WTC11 (cell line): ENCODE data around the gene CAPN2. TPM values are rescaled to one million over a fixed set of nuclear protein-coding genes. Genes with fewer than 3 reads are reported as not detected.

Experiments used
- ATF1 ChIP-seq: sonication (generic); formaldehyde crosslinking; IDR thresholded peaks from 2 replicates; pipeline ENCODE4 v1.8.1; 2023; ENCODE audit warnings: mild to moderate bottlenecking, moderate library complexity, missing genetic modification reagents
- CBFB ChIP-seq: sonication (generic); formaldehyde crosslinking; IDR thresholded peaks from 2 replicates; pipeline ENCODE4 v1.8.1; 2022; ENCODE audit warnings: mild to moderate bottlenecking, low read depth, missing genetic modification reagents
- CREB1 ChIP-seq: sonication (generic); formaldehyde crosslinking; IDR thresholded peaks from 2 replicates; pipeline ENCODE4 v1.8.0; 2023; ENCODE audit warnings: mild to moderate bottlenecking, missing genetic modification reagents
- EMX1 ChIP-seq: fragments of 250-450 bp; sonication (Bioruptor Pico); IDR thresholded peaks from 2 replicates; pipeline ENCODE4 v1.8.0; 2021; ENCODE audit warnings: mild to moderate bottlenecking
- ESRRA ChIP-seq: sonication (generic); formaldehyde crosslinking; IDR thresholded peaks from 2 replicates; pipeline ENCODE4 v1.8.1; 2022; ENCODE audit warnings: mild to moderate bottlenecking, missing genetic modification reagents, borderline replicate concordance
- ETV6 ChIP-seq: sonication (generic); formaldehyde crosslinking; IDR thresholded peaks from 2 replicates; pipeline ENCODE4 v1.8.1; 2022; ENCODE audit warnings: mild to moderate bottlenecking, missing genetic modification reagents
- FOXJ3 ChIP-seq: sonication (generic); formaldehyde crosslinking; IDR thresholded peaks from 2 replicates; pipeline ENCODE4 v1.9.0; 2021; ENCODE audit warnings: missing genetic modification reagents, mild to moderate bottlenecking, borderline replicate concordance
- FOXP1 ChIP-seq: sonication (generic); formaldehyde crosslinking; IDR thresholded peaks from 2 replicates; pipeline ENCODE4 v1.8.0; 2022; ENCODE audit warnings: missing genetic modification reagents, mild to moderate bottlenecking, moderate library complexity, borderline replicate concordance
- JUN ChIP-seq: sonication (generic); formaldehyde crosslinking; IDR thresholded peaks from 2 replicates; pipeline ENCODE4 v1.8.0; 2023; ENCODE audit warnings: mild to moderate bottlenecking, missing genetic modification reagents
- MXD4 ChIP-seq: fragments of 250-450 bp; sonication (Bioruptor Pico); IDR thresholded peaks from 2 replicates; pipeline ENCODE4 v1.8.0; 2021; ENCODE audit warnings: mild to moderate bottlenecking, moderate library complexity, borderline replicate concordance
- NFE2L1 ChIP-seq: sonication (generic); formaldehyde crosslinking; IDR thresholded peaks from 2 replicates; pipeline ENCODE4 v1.8.1; 2023; ENCODE audit warnings: missing genetic modification reagents
- NR1H2 ChIP-seq: sonication (generic); formaldehyde crosslinking; IDR thresholded peaks from 2 replicates; pipeline ENCODE4 v1.9.0; 2021; ENCODE audit warnings: mild to moderate bottlenecking, moderate library complexity, missing genetic modification reagents
- NR2C2 ChIP-seq: sonication (generic); formaldehyde crosslinking; IDR thresholded peaks from 2 replicates; pipeline ENCODE4 v1.8.0; 2022; ENCODE audit warnings: mild to moderate bottlenecking, missing genetic modification reagents
- TEAD4 ChIP-seq: sonication (generic); formaldehyde crosslinking; IDR thresholded peaks from 2 replicates; pipeline ENCODE4 v1.8.0; 2022; ENCODE audit warnings: mild to moderate bottlenecking, missing genetic modification reagents
- TP53 ChIP-seq: sonication (generic); formaldehyde crosslinking; IDR thresholded peaks from 2 replicates; pipeline ENCODE4 v1.8.1; 2023; ENCODE audit warnings: mild to moderate bottlenecking, missing genetic modification reagents
- ZNF138 ChIP-seq: sonication (generic); formaldehyde crosslinking; conservative IDR thresholded peaks from 2 replicates; pipeline ENCODE4 v1.8.1; 2022; ENCODE audit warnings: mild to moderate bottlenecking, moderate library complexity, missing genetic modification reagents
- total RNA-seq: library from RNA; stranded (reverse); gene quantifications from 3 replicates; pipeline ENCODE4 v1.2.3, GENCODE V29; 2021
- TF ChIP-seq, protein P1 (sequence below): sonication (generic); formaldehyde crosslinking; IDR thresholded peaks from 2 replicates; pipeline ENCODE4 v1.8.0; 2023; ENCODE audit warnings: mild to moderate bottlenecking, missing genetic modification reagents
- TF ChIP-seq, protein P2 (sequence below): sonication (generic); formaldehyde crosslinking; IDR thresholded peaks from 2 replicates; pipeline ENCODE4 v1.8.1; 2022; ENCODE audit warnings: mild to moderate bottlenecking, moderate library complexity, missing genetic modification reagents
- TF ChIP-seq, protein P3 (sequence below): fragments of 200-600 bp; IDR thresholded peaks from 2 replicates; pipeline ENCODE4 v1.8.0; 2022; ENCODE audit warnings: antibody characterized with exemption
- TF ChIP-seq, protein P4 (sequence below): fragments of 250-450 bp; sonication (Bioruptor Pico); IDR thresholded peaks from 2 replicates; pipeline ENCODE4 v1.8.0; 2021; ENCODE audit warnings: mild to moderate bottlenecking
- TF ChIP-seq, protein P5 (sequence below): fragments of 250-450 bp; sonication (Bioruptor Pico); conservative IDR thresholded peaks from 2 replicates; pipeline ENCODE4 v1.9.0; 2021; ENCODE audit warnings: mild to moderate bottlenecking
- TF ChIP-seq, protein P6 (sequence below): sonication (generic); formaldehyde crosslinking; conservative IDR thresholded peaks from 2 replicates; pipeline ENCODE4 v1.8.1; 2023; ENCODE audit warnings: mild to moderate bottlenecking, low read depth, missing genetic modification reagents, moderate library complexity
- TF ChIP-seq, protein P7 (sequence below): sonication (generic); formaldehyde crosslinking; IDR thresholded peaks from 2 replicates; pipeline ENCODE4 v1.8.1; 2023; ENCODE audit warnings: mild to moderate bottlenecking, missing genetic modification reagents, moderate library complexity
- TF ChIP-seq, protein P8 (sequence below): sonication (generic); formaldehyde crosslinking; IDR thresholded peaks from 2 replicates; pipeline ENCODE4 v1.8.0; 2022; ENCODE audit warnings: mild to moderate bottlenecking, missing genetic modification reagents
- TF ChIP-seq, protein P9 (sequence below): sonication (generic); formaldehyde crosslinking; IDR thresholded peaks from 2 replicates; pipeline ENCODE4 v1.8.1; 2023; ENCODE audit warnings: mild to moderate bottlenecking, missing genetic modification reagents

The CAPN2 gene
- total RNA-seq, 1 experiment from 2014 or later, result 21.3 TPM

DNA sequence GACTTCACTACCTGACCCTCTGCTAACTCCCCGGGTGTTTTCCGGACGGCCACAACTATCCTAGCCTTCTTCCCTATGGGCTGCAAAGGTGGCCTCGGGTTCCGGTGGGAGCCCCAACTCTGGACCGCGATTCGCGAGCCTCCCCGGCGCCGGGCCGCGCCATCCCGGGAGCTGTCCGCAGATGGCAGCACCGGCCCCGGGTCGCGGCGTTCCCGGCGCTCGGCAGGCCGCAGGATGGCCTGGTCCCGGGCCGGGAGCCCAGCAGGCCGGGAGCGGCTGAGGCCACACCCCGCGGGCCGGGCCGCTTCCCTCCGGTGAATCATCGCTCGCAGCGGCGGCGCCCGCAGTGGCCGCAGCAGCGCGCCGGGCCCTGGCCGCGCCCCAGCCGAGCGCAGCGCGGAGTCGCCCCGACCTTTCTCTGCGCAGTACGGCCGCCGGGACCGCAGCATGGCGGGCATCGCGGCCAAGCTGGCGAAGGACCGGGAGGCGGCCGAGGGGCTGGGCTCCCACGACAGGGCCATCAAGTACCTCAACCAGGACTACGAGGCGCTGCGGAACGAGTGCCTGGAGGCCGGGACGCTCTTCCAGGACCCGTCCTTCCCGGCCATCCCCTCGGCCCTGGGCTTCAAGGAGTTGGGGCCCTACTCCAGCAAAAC lies at the start of gene CAPN2 (continued):
- TF ChIP-seq, protein P1, sequence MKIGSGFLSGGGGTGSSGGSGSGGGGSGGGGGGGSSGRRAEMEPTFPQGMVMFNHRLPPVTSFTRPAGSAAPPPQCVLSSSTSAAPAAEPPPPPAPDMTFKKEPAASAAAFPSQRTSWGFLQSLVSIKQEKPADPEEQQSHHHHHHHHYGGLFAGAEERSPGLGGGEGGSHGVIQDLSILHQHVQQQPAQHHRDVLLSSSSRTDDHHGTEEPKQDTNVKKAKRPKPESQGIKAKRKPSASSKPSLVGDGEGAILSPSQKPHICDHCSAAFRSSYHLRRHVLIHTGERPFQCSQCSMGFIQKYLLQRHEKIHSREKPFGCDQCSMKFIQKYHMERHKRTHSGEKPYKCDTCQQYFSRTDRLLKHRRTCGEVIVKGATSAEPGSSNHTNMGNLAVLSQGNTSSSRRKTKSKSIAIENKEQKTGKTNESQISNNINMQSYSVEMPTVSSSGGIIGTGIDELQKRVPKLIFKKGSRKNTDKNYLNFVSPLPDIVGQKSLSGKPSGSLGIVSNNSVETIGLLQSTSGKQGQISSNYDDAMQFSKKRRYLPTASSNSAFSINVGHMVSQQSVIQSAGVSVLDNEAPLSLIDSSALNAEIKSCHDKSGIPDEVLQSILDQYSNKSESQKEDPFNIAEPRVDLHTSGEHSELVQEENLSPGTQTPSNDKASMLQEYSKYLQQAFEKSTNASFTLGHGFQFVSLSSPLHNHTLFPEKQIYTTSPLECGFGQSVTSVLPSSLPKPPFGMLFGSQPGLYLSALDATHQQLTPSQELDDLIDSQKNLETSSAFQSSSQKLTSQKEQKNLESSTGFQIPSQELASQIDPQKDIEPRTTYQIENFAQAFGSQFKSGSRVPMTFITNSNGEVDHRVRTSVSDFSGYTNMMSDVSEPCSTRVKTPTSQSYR, result no peak
- TF ChIP-seq, protein P2, sequence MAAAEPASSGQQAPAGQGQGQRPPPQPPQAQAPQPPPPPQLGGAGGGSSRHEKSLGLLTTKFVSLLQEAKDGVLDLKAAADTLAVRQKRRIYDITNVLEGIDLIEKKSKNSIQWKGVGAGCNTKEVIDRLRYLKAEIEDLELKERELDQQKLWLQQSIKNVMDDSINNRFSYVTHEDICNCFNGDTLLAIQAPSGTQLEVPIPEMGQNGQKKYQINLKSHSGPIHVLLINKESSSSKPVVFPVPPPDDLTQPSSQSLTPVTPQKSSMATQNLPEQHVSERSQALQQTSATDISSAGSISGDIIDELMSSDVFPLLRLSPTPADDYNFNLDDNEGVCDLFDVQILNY (CRISPR knock-in tag), result 0 out of 2 replicates have a peak, but pooled peaks have one; percentile 9
- no peak for TF ChIP-seq ATF1 (CRISPR knock-in tag)
- TF ChIP-seq ETV6 (CRISPR knock-in tag), result peak; percentile 46; the same call in 1 of the 2 replicates
- TF ChIP-seq JUN (CRISPR knock-in tag), result peak; percentile 39; the same call in 1 of the 2 replicates
- TF ChIP-seq NFE2L1 (CRISPR knock-in tag), result no peak
- TF ChIP-seq, protein P3, sequence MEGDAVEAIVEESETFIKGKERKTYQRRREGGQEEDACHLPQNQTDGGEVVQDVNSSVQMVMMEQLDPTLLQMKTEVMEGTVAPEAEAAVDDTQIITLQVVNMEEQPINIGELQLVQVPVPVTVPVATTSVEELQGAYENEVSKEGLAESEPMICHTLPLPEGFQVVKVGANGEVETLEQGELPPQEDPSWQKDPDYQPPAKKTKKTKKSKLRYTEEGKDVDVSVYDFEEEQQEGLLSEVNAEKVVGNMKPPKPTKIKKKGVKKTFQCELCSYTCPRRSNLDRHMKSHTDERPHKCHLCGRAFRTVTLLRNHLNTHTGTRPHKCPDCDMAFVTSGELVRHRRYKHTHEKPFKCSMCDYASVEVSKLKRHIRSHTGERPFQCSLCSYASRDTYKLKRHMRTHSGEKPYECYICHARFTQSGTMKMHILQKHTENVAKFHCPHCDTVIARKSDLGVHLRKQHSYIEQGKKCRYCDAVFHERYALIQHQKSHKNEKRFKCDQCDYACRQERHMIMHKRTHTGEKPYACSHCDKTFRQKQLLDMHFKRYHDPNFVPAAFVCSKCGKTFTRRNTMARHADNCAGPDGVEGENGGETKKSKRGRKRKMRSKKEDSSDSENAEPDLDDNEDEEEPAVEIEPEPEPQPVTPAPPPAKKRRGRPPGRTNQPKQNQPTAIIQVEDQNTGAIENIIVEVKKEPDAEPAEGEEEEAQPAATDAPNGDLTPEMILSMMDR, result no peak
- TF ChIP-seq, protein P4, sequence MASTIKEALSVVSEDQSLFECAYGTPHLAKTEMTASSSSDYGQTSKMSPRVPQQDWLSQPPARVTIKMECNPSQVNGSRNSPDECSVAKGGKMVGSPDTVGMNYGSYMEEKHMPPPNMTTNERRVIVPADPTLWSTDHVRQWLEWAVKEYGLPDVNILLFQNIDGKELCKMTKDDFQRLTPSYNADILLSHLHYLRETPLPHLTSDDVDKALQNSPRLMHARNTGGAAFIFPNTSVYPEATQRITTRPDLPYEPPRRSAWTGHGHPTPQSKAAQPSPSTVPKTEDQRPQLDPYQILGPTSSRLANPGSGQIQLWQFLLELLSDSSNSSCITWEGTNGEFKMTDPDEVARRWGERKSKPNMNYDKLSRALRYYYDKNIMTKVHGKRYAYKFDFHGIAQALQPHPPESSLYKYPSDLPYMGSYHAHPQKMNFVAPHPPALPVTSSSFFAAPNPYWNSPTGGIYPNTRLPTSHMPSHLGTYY, result no peak
- no peak for TF ChIP-seq CREB1 (CRISPR knock-in tag)
- TF ChIP-seq FOXJ3 (CRISPR knock-in tag), result no peak
- TF ChIP-seq ZNF138 (CRISPR knock-in tag), result no peak
- TF ChIP-seq, protein P5, sequence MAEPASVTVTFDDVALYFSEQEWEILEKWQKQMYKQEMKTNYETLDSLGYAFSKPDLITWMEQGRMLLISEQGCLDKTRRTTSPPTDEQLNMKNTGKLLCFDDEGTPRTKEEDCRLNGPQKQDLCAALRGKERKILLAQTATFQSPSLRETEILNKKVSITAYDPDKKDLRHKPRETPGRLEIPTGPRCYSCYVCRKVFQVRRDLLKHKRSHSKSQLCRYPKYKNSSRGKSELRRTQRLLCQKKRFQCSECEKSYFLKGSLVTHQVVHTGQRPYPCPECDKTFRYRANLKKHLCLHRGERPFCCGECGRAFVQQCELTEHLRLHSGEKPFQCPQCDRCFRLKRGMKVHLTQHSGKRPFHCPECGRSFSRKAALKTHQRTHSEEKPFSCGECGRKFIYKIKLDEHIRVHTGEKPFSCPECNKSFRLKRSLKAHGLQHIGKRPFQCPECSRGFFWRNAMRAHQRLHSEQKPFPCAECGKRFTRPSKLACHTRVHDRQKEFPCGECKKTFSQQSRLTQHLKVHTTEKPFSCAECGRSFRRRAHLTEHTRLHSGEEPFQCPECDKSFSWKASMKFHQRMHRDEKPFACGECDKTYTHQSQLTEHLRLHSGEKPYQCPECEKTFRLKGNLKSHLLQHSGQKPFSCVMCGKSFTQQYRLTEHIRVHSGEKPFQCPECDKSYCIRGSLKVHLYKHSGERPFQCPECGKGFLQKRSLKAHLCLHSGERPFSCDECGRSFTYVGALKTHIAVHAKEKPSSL (CRISPR knock-in tag), result no peak
- TF ChIP-seq CBFB (CRISPR knock-in tag), result no peak
- TF ChIP-seq FOXP1 (CRISPR knock-in tag), result peak; percentile 79; the same call in 1 of the 2 replicates
- TF ChIP-seq NR1H2, result no peak
- TF ChIP-seq, protein P6, sequence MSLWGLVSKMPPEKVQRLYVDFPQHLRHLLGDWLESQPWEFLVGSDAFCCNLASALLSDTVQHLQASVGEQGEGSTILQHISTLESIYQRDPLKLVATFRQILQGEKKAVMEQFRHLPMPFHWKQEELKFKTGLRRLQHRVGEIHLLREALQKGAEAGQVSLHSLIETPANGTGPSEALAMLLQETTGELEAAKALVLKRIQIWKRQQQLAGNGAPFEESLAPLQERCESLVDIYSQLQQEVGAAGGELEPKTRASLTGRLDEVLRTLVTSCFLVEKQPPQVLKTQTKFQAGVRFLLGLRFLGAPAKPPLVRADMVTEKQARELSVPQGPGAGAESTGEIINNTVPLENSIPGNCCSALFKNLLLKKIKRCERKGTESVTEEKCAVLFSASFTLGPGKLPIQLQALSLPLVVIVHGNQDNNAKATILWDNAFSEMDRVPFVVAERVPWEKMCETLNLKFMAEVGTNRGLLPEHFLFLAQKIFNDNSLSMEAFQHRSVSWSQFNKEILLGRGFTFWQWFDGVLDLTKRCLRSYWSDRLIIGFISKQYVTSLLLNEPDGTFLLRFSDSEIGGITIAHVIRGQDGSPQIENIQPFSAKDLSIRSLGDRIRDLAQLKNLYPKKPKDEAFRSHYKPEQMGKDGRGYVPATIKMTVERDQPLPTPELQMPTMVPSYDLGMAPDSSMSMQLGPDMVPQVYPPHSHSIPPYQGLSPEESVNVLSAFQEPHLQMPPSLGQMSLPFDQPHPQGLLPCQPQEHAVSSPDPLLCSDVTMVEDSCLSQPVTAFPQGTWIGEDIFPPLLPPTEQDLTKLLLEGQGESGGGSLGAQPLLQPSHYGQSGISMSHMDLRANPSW (CRISPR knock-in tag), result no peak
- no peak for TF ChIP-seq ESRRA (CRISPR knock-in tag)
- TF ChIP-seq EMX1 (CRISPR knock-in tag), result no peak
- TF ChIP-seq MXD4 (CRISPR knock-in tag), result no peak
- no peak for TF ChIP-seq NR2C2 (CRISPR knock-in tag)
- no peak for TF ChIP-seq TEAD4
- TF ChIP-seq, protein P7, sequence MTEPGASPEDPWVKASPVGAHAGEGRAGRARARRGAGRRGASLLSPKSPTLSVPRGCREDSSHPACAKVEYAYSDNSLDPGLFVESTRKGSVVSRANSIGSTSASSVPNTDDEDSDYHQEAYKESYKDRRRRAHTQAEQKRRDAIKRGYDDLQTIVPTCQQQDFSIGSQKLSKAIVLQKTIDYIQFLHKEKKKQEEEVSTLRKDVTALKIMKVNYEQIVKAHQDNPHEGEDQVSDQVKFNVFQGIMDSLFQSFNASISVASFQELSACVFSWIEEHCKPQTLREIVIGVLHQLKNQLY, result no peak
- TF ChIP-seq, protein P8, sequence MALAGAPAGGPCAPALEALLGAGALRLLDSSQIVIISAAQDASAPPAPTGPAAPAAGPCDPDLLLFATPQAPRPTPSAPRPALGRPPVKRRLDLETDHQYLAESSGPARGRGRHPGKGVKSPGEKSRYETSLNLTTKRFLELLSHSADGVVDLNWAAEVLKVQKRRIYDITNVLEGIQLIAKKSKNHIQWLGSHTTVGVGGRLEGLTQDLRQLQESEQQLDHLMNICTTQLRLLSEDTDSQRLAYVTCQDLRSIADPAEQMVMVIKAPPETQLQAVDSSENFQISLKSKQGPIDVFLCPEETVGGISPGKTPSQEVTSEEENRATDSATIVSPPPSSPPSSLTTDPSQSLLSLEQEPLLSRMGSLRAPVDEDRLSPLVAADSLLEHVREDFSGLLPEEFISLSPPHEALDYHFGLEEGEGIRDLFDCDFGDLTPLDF (CRISPR knock-in tag), result no peak
- no peak for TF ChIP-seq TP53 (CRISPR knock-in tag)
- TF ChIP-seq, protein P9, sequence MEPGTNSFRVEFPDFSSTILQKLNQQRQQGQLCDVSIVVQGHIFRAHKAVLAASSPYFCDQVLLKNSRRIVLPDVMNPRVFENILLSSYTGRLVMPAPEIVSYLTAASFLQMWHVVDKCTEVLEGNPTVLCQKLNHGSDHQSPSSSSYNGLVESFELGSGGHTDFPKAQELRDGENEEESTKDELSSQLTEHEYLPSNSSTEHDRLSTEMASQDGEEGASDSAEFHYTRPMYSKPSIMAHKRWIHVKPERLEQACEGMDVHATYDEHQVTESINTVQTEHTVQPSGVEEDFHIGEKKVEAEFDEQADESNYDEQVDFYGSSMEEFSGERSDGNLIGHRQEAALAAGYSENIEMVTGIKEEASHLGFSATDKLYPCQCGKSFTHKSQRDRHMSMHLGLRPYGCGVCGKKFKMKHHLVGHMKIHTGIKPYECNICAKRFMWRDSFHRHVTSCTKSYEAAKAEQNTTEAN (CRISPR knock-in tag), result no peak
